IMR-90 (cell line): ENCODE data around the gene ELMO1. TPM values are rescaled to one million over a fixed set of nuclear protein-coding genes. Genes with fewer than 3 reads are reported as not detected.

Source experiments
- ATAC-seq: fragments of 200-7000 bp; cut with Tn5 transposase; 2 replicates; pipeline ENCODE4 v1.9.1; 2020; ENCODE audit warnings: low read depth, mild to moderate bottlenecking, moderate library complexity
- BruUV-seq: library from RNA; stranded (reverse); fragments of 400-500 nt; replicated peaks from 2 replicates; lab custom pipeline; 2021; lab: Mats Ljungman, UMichigan
- CTCF ChIA-PET: fragments of 300-600 bp; formaldehyde crosslinking; extraction: SDS; loops from one replicate; lab custom pipeline; 2021; ENCODE audit warnings: antibody characterized with exemption; lab: Yijun Ruan, JAX
- POLR2A ChIA-PET: fragments of 300-600 bp; sonication (Branson Sonifier 250); formaldehyde crosslinking; loops from one replicate; lab custom pipeline; 2022; ENCODE audit warnings: antibody characterized with exemption; ENCODE audit not compliant: unreplicated experiment; lab: Charles Lee
- DNase-seq: peaks from one replicate; pipeline ENCODE4 v3.0.0; 2013
- H2AFZ ChIP-seq: replicated peaks from 2 replicates; pipeline ENCODE3; 2013; ENCODE audit warnings: low read length, mild to moderate bottlenecking; ENCODE audit not compliant: poor library complexity
- H2AK5ac ChIP-seq: 2 replicates; pipeline ENCODE4 v1.6.1; 2013; ENCODE audit warnings: low read depth, low read length, inconsistent platforms
- H2AK9ac ChIP-seq: replicated peaks from 2 replicates; pipeline ENCODE3; 2013; ENCODE audit warnings: mild to moderate bottlenecking, low read depth, low read length, moderate library complexity; ENCODE audit not compliant: poor library complexity
- H2BK120ac ChIP-seq: 2 replicates; pipeline ENCODE4 v1.6.1; 2013; ENCODE audit warnings: low read depth, low read length, inconsistent platforms
- H2BK15ac ChIP-seq: 3 replicates; pipeline ENCODE4 v1.6.1; 2013; ENCODE audit warnings: low read depth, low read length, inconsistent platforms
- H2BK20ac ChIP-seq: 2 replicates; pipeline ENCODE4 v1.6.1; 2013; ENCODE audit warnings: low read depth, mild to moderate bottlenecking, inconsistent platforms, low read length, moderate library complexity
- H2BK5ac ChIP-seq: 2 replicates; pipeline ENCODE4 v1.6.1; 2013; ENCODE audit warnings: mild to moderate bottlenecking, low read depth, low read length, inconsistent platforms; ENCODE audit not compliant: poor library complexity, severe bottlenecking
- H3K14ac ChIP-seq: replicated peaks from 2 replicates; pipeline ENCODE4 v1.6.1; 2013; ENCODE audit warnings: low read depth, low read length, inconsistent platforms
- H3K18ac ChIP-seq: 2 replicates; pipeline ENCODE4 v1.6.1; 2013; ENCODE audit warnings: low read depth, low read length, control low read depth
- H3K23ac ChIP-seq: 2 replicates; pipeline ENCODE4 v1.6.1; 2013; ENCODE audit warnings: low read depth, low read length, inconsistent platforms
- H3K27ac ChIP-seq: 2 replicates; pipeline ENCODE4 v1.5.1; 2013; ENCODE audit warnings: mild to moderate bottlenecking, control low read depth, low read length; ENCODE audit not compliant: insufficient read depth
- H3K27me3 ChIP-seq: 2 replicates; pipeline ENCODE4 v1.6.1; 2013; ENCODE audit warnings: low read length; ENCODE audit not compliant: control insufficient read depth, insufficient read depth
- H3K36me3 ChIP-seq: 2 replicates; pipeline ENCODE4 v1.6.1; 2013; ENCODE audit warnings: low read length, mixed read lengths; ENCODE audit not compliant: control insufficient read depth, insufficient read depth
- H3K4ac ChIP-seq: 2 replicates; pipeline ENCODE4 v1.6.1; 2013; ENCODE audit warnings: low read depth, low read length, inconsistent platforms
- H3K4me1 ChIP-seq: 2 replicates; pipeline ENCODE4 v1.6.1; 2013; ENCODE audit warnings: low read length, mixed read lengths; ENCODE audit not compliant: control insufficient read depth, insufficient read depth
- H3K4me2 ChIP-seq: 2 replicates; pipeline ENCODE4 v1.6.1; 2013; ENCODE audit warnings: low read depth, mild to moderate bottlenecking, control low read depth, low read length, moderate library complexity
- H3K4me3 ChIP-seq: 2 replicates; pipeline ENCODE4 v1.5.1; 2013; ENCODE audit warnings: low read depth, mild to moderate bottlenecking, control low read depth, low read length, moderate library complexity; ENCODE audit not compliant: insufficient read depth
- H3K56ac ChIP-seq: 2 replicates; pipeline ENCODE4 v1.6.1; 2013; ENCODE audit warnings: low read length, inconsistent platforms; ENCODE audit not compliant: insufficient read depth; ENCODE audit errors: extremely low read depth
- H3K79me1 ChIP-seq, 2 experiments: 2 replicates each; pipeline ENCODE4 v1.6.1; 2013; ENCODE audit warnings: low read length in 2 of 2, inconsistent platforms in 1 of 2, low read depth in 1 of 2
- H3K9ac ChIP-seq: 2 replicates; pipeline ENCODE4 v1.6.1; 2013; ENCODE audit warnings: low read depth, low read length, control low read depth
- H3K9me1 ChIP-seq: 2 replicates; pipeline ENCODE4 v1.6.1; 2013; ENCODE audit warnings: low read length, inconsistent platforms; ENCODE audit not compliant: insufficient read depth
- H3K9me3 ChIP-seq: 2 replicates; pipeline ENCODE4 v1.6.1; 2013; ENCODE audit warnings: low read length; ENCODE audit not compliant: control insufficient read depth, insufficient read depth
- H4K20me1 ChIP-seq: 2 replicates; pipeline ENCODE4 v1.6.1; 2013; ENCODE audit warnings: low read length, inconsistent platforms; ENCODE audit not compliant: insufficient read depth
- H4K5ac ChIP-seq: 2 replicates; pipeline ENCODE4 v1.6.1; 2013; ENCODE audit warnings: mild to moderate bottlenecking, low read depth, low read length, control low read depth
- H4K8ac ChIP-seq, 2 experiments: 2 replicates each; pipeline ENCODE4 v1.6.1; 2013; ENCODE audit warnings: low read depth in 2 of 2, low read length in 2 of 2, control low read depth in 1 of 2, inconsistent platforms in 1 of 2
- H4K91ac ChIP-seq: 2 replicates; pipeline ENCODE4 v1.6.1; 2013; ENCODE audit warnings: low read depth, low read length, inconsistent platforms; ENCODE audit not compliant: insufficient read depth
- BHLHE40 ChIP-seq: fragments of 150-350 bp; IDR thresholded peaks from 2 replicates; pipeline ENCODE4 v1.6.1; 2016; ENCODE audit warnings: mild to moderate bottlenecking, low read depth, low read length
- CEBPB ChIP-seq: IDR thresholded peaks from 2 replicates; pipeline ENCODE4 v1.6.1; 2012; ENCODE audit warnings: low read depth, low read length, improper control_type of control experiment
- ELK1 ChIP-seq: fragments of 150-350 bp; IDR thresholded peaks from 2 replicates; pipeline ENCODE4 v1.6.1; 2016; ENCODE audit warnings: low read depth, mild to moderate bottlenecking, low read length, moderate library complexity, borderline replicate concordance
- FOS ChIP-seq: fragments of 150-350 bp; IDR thresholded peaks from 2 replicates; pipeline ENCODE4 v1.6.1; 2016; ENCODE audit warnings: low read depth, low read length
- MAFK ChIP-seq: IDR thresholded peaks from 2 replicates; pipeline ENCODE4 v1.6.1; 2012; ENCODE audit warnings: low read depth, low read length, improper control_type of control experiment
- MAZ ChIP-seq: IDR thresholded peaks from 2 replicates; pipeline ENCODE4 v1.6.1; 2012; ENCODE audit warnings: low read depth, mild to moderate bottlenecking, low read length, improper control_type of control experiment, moderate library complexity, borderline replicate concordance
- MXI1 ChIP-seq: IDR thresholded peaks from 2 replicates; pipeline ENCODE4 v1.6.1; 2012; ENCODE audit warnings: low read depth, mild to moderate bottlenecking, low read length, moderate library complexity, borderline replicate concordance
- POLR2A ChIP-seq: IDR thresholded peaks from 2 replicates; pipeline ENCODE4 v1.6.1; 2012; ENCODE audit warnings: mild to moderate bottlenecking, low read depth, low read length
- RAD21 ChIP-seq: IDR thresholded peaks from 2 replicates; pipeline ENCODE4 v1.6.1; 2012; ENCODE audit warnings: low read length, improper control_type of control experiment
- RCOR1 ChIP-seq: IDR thresholded peaks from 2 replicates; pipeline ENCODE4 v1.6.1; 2012; ENCODE audit warnings: mild to moderate bottlenecking, low read length, improper control_type of control experiment; ENCODE audit not compliant: insufficient replicate concordance
- RFX5 ChIP-seq: IDR thresholded peaks from 2 replicates; pipeline ENCODE4 v1.8.0; 2012; ENCODE audit warnings: low read depth, mild to moderate bottlenecking, low read length, moderate library complexity
- SMC3 ChIP-seq: fragments of 150-350 bp; IDR thresholded peaks from 2 replicates; pipeline ENCODE4 v1.6.1; 2016; ENCODE audit warnings: low read depth, mild to moderate bottlenecking, antibody characterized with exemption, low read length, moderate library complexity
- USF2 ChIP-seq: fragments of 150-350 bp; IDR thresholded peaks from 2 replicates; pipeline ENCODE4 v1.6.1; 2017; ENCODE audit warnings: mild to moderate bottlenecking, antibody characterized with exemption, low read length, low read depth
- WGBS, 2 experiments: methylation state at CpG; one replicate each; pipeline versions ENCODE4 v1.1.5 to v1.1.7; 2013; ENCODE audit warnings: missing lambda C conversion rate in 2 of 2; ENCODE audit not compliant: insufficient read length in 1 of 2; ENCODE audit errors: extremely low coverage in 2 of 2; 5-methylcytosine and 5-hydroxymethylcytosine counted together
- dilution Hi-C: fragments of 300-500 bp; cut with HindIII; formaldehyde crosslinking; loops from one replicate; pipeline ENCODE4 v1.14.3; 2018; ENCODE audit warnings: low sequenced_read_pairs; ENCODE audit not compliant: unreplicated experiment
- in situ Hi-C: fragments of 300-500 bp; cut with MboI; formaldehyde crosslinking; loops from 3 replicates; pipeline ENCODE4 v1.14.3; 2019; ENCODE audit warnings: low sequenced_read_pairs, inconsistent platforms, mixed read lengths
- intact Hi-C: fragments of 100-400 bp; cut with micrococcal nuclease; formaldehyde crosslinking; loops from 2 replicates; pipeline ENCODE4 v1.10.0; 2022
- polyA plus RNA-seq, 3 experiments: library from polyadenylated mRNA; depleted of rRNA; stranded (reverse); fragments of >200 nt; gene quantifications; 2 replicates each; pipeline ENCODE4 v1.2.3, GENCODE V29; 2012; ENCODE audit warnings: low replicate concordance in 1 of 3
- total RNA-seq: library from RNA; depleted of rRNA; stranded (reverse); fragments of >200 nt; gene quantifications from 2 replicates; pipeline ENCODE4 v1.2.3, GENCODE V29; 2012
- TF ChIP-seq, protein P1 (sequence below): conservative IDR thresholded peaks from 2 replicates; pipeline ENCODE4 v1.5.1; 2012; ENCODE audit warnings: mild to moderate bottlenecking, low read depth, low read length, improper control_type of control experiment

ELMO1 gene
- total and polyA plus RNA-seq, 2 of the 4 experiments (the other 2 are of a cell fraction) = 0.03 TPM; not detected in 1

DNA sequence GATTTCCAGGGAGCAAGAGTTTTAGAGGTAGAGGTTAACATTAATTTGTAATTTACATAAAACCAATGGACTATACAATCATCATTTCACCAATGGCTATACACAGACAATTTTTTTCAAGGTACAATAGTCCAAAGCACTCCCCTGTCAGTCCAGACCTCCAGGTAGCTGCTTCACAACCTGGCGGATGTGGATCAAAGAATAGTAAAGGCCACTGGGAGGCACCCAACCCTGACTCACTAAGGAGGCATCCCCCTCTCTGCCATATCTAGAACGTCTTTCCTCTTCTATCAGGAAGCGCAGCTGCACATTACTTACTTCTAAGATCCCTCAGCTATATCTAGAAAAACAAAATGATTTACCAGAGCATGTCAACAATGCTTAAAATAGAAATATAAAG, 506.6 kb downstream of the ELMO1 start:
- CTCF ChIA-PET = no interaction called here
- no peak overlapping the region for H2BK120ac ChIP-seq
- H3K4me3 ChIP-seq = no peak overlapping the region
- no peak overlapping the region for H3K56ac ChIP-seq
- H3K79me1 ChIP-seq = no peaks in the 10 kb centered on the region
- no peak overlapping the region for H3K4me2 ChIP-seq
- no peak overlapping the region for H4K91ac ChIP-seq
- no peak overlapping the region for H3K27ac ChIP-seq
- no peak overlapping the region for H4K5ac ChIP-seq
- H3K4me1 ChIP-seq = no peaks in the 10 kb centered on the region
- H2AFZ ChIP-seq = no peak overlapping the region
- H3K36me3 ChIP-seq = no peaks in the 10 kb centered on the region
- dilution Hi-C loops (no loop called here), intact Hi-C loops (no loop called here), in situ Hi-C loops (no loop called here)
- no TSS peak for BruUV-seq
- no peak overlapping the region for H3K9ac ChIP-seq
- H3K14ac ChIP-seq = no peak overlapping the region
- no peaks in the 10 kb centered on the region for H3K9me1 ChIP-seq
- POLR2A ChIA-PET = no interaction called here
- H3K9me3 ChIP-seq = peaks cover 3% of the 10 kb centered on the region
- H4K20me1 ChIP-seq = no peaks in the 10 kb centered on the region
- H3K4ac ChIP-seq = no peak overlapping the region
- H2BK5ac ChIP-seq = no peak overlapping the region
- H2AK5ac ChIP-seq = no peak overlapping the region
- no peak for ATAC-seq
- no peak overlapping the region for H2BK15ac ChIP-seq
- H2BK20ac ChIP-seq = no peak overlapping the region
- no peak for DNase-seq
- no peak overlapping the region for H4K8ac ChIP-seq
- H3K27me3 ChIP-seq = no peaks in the 10 kb centered on the region
- TF ChIP-seq ELK1 (no peak), RAD21 (no peak), MAZ (no peak), FOS (no peak), MXI1 (no peak), POLR2A (no peak), RCOR1 (no peak), USF2 (no peak), MAFK (no peak), SMC3 (no peak), RFX5 (no peak), CEBPB (no peak), BHLHE40 (no peak)
- TF ChIP-seq, protein P1, sequence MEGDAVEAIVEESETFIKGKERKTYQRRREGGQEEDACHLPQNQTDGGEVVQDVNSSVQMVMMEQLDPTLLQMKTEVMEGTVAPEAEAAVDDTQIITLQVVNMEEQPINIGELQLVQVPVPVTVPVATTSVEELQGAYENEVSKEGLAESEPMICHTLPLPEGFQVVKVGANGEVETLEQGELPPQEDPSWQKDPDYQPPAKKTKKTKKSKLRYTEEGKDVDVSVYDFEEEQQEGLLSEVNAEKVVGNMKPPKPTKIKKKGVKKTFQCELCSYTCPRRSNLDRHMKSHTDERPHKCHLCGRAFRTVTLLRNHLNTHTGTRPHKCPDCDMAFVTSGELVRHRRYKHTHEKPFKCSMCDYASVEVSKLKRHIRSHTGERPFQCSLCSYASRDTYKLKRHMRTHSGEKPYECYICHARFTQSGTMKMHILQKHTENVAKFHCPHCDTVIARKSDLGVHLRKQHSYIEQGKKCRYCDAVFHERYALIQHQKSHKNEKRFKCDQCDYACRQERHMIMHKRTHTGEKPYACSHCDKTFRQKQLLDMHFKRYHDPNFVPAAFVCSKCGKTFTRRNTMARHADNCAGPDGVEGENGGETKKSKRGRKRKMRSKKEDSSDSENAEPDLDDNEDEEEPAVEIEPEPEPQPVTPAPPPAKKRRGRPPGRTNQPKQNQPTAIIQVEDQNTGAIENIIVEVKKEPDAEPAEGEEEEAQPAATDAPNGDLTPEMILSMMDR = no peak
- H3K23ac ChIP-seq = no peak overlapping the region
- WGBS, 2 experiments = 80% methylated on average over 1 of the region's 3 CpGs; no CpG with 5 or more reads in 1 of the 2 experiments
- no peak overlapping the region for H3K18ac ChIP-seq
- H2AK9ac ChIP-seq = no peak overlapping the region
